ENCODE results near the gene TMEM165. TPM values are rescaled to one million over a fixed set of nuclear protein-coding genes. Genes with fewer than 3 reads are reported as not detected.

The TMEM165 gene
- total RNA-seq, 1 experiment from 2014 or later, result 107 TPM

DNA sequence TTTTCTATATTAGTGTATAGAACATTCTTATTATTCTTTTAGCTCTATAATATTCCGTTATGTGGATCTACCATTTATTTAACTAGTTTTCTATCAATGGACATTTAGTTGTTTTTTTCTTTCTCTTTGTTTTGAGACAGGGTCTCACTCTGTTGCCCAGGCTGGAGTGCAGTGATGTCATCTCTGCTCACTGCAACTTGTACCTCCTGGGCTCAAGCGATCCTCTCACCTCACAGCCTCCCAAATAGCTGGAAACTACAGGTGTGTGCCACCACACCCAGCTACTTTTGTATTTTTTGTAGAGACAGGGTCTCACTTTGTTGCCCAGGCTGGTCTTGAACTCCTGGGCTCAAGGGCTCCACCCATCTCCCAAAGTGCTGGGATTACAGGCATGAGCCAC lies 10.8 kb downstream of the TMEM165 start:
- DNase-seq (ENCODE audit: low read depth), result no peak

- no peak for DNase-seq (ENCODE audit: low read depth)
Observed at GRCh38 chr4:55407119-55407518, 11.4 kb downstream of the TMEM165 start.

DNA sequence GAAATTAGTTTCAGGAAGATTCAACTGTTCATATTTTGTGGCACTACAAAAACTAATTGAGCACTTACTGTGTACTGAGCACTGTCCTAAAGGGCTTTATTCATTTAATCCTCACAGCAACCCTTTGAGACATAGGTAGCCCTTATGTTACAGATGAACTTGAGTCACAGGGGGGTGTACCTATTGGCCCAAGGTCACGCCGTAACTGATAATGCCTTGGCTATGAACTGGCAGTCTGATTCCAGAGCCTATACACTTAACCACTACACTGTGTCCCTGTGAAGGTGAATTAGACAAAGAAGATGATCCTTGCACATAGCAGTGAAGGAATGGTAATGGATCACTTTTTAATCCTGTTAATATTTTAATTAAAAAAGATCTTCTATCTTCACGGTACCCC lies 12.0 kb downstream of the TMEM165 start:
- no peak for DNase-seq (ENCODE audit: low read depth)

GRCh38 chr4:55409468-55410171 lies 13.9 kb downstream of the TMEM165 start:
- peak; percentile 7 for DNase-seq (ENCODE audit: low read depth)

DNA sequence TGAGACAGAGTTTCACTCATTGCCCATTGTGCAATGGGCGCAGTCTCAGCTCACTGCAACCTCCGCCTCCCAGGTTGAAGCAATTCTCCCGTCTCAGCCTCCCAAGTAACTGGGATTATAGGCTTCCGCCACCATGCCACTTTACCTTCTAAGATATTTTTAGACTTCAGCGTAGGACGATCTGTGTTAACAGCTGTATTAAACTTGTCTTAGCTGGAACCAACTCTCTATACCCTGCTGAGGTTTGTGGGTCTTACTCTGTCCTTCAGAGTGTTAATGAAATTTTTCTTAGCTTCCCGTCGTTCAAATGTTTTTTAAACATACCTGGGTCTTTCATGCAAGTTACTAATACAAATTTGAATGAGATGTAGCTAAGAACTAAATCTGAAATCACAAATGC lies 14.7 kb downstream of the TMEM165 start:
- no peak for DNase-seq (ENCODE audit: low read depth)

- no peak for DNase-seq (ENCODE audit: low read depth)
Observed at GRCh38 chr4:55411621-55412020, 15.9 kb downstream of the TMEM165 start.

DNA sequence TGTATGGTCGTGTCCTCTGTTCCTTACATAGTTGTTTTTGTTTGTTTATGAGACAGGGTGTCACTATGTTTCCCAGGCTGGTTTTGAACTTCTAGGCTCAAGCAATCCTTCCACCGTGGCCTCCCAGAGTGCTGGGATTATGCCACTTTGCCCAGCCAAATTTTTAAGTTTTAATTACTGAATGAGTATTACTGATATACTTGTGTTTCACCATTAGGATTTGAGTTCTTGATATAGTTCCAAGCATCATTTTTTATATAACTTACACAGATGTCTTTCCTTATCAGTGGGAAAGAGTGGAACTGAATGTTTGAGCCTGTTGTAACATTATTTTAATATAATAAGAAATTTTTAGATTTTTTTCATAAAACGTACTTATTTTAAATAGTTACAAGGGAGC lies 20.4 kb downstream of the TMEM165 start:
- no peak for DNase-seq (ENCODE audit: low read depth)

GRCh38 chr4:55424791-55425190 lies 29.0 kb downstream of the TMEM165 start:
- DNase-seq (ENCODE audit: low read depth), result no peak

DNA sequence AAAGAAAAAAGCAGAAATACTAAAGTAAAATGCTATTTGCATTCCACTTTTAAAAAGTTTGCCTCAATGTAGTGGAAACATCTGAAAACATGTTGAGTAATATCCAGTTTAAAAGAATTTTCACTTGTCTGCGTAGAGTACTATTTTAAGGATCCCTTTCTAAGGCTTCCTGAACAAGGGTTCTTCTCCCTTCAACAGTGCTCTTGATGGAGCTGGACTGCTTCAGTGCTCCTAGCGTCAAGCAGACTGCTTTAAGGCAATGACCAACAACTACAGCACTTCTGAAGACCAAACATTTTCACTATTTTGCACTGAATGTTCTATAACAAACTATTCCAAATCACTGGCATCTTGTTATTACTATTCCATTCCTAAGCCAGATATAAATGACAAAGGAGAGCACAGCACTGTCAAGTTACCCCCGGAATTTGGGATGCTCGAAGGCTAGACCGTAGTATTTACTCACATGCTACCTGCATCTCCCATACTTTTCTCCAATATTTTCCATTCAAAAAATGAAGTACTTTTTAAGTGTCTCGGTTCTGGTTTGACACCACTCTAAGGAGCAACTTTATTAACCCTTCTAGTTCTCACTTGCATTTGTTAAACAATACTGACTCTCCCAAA lies 36.1 kb downstream of the TMEM165 start:
- no peak for DNase-seq (ENCODE audit: low read depth)

DNA sequence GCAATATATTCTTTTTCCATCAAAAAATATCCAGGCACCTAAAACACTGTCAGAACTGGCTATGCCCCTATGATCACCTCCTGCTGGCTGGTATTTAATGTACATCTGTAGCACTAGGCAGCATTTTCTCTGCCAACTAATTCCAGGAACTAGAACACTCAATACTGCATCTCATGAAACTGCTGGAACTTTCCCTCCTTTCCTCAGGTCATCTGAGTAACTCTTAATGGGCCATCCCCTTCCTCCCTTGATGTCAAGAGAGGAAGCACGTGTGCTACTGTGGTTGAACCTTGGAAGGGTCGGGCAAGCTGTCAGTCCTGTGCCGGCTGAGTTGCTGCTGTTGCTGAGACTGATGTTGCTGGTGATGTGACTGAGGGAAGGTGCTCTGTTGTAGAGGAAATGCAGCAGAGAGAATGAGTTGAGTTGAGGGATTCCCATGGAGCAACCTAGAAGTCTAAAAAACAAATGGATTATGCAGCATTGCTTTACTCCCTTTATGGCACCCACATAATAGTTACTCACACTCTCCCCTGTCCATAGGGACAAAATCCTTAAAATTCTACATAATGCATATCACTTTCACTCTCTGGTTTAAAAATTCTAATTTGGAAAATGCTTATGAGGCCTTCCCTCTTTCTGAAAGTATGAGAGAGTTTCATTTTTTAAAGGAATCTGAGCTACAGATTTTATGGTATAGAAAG lies 39.5 kb downstream of the TMEM165 start:
- DNase-seq (ENCODE audit: low read depth), result no peak

- no peak for DNase-seq (ENCODE audit: low read depth)
Observed at GRCh38 chr4:55437356-55437796, 41.6 kb downstream of the TMEM165 start.

DNA sequence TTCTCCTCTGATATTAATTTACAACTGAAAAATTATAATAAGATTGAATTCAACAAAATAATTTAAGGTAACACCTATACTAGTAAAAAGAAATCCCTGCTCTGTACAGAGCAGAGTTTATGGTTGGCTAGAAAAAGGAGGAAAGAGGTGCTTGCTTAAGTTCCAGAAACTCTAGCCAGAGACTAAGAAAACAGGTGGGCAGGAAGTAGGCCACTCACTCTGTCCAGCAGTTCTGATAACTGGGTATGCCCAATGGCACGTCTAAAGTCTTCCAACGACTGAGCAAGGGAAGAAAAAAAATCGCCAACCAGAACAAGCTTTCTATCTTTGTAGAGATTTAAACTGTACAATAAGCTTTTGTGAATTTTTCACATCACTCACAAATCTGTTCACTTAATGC lies 42.1 kb downstream of the TMEM165 start:
- no peak for DNase-seq (ENCODE audit: low read depth)

GRCh38 chr4:55438314-55438713 lies 42.6 kb downstream of the TMEM165 start:
- no peak for DNase-seq (ENCODE audit: low read depth)

- DNase-seq (ENCODE audit: low read depth), result no peak
Observed at GRCh38 chr4:55439023-55439422, 43.3 kb downstream of the TMEM165 start.

DNA sequence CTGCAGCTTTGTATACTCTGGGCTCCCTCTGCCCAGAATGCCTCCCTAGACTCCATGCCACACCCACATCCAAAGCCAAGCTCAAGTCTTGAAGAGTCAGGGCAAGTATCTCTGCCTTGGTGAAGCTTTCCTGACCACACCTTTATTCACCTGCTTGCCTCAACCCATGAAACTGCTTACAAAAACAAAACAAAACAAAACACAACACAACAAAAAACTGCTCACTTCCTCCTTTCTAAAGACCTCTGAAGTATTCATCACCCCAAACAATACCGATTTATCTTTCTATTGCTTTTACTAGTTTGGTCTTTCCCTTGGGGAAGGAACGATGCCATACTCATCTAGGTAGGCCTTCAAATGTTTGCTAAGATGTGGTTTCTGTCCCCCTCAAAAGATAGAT lies 45.0 kb downstream of the TMEM165 start:
- no peak for DNase-seq (ENCODE audit: low read depth)

- DNase-seq (ENCODE audit: low read depth), result no peak
Observed at GRCh38 chr4:55442541-55442940, 46.8 kb downstream of the TMEM165 start.

DNA sequence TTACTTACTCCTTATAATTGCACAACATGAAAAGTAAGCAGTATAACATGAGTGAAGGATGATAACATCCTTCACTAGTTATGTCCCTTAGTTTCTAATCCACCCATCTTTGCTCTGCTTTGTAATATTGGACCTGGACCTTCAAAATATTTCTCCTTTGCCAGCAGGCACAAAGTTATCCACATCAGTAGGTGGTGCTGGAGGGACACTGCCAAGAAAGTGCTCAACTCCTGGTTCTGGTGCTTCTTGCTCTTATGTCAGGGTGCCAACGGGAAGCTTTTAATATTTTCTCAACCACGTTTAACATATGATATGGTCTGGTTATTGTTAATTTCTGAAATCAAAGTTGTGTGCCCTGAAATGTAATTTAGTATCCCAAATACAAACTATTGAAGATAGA lies 49.1 kb downstream of the TMEM165 start:
- DNase-seq (ENCODE audit: low read depth), result no peak

GRCh38 chr4:55445921-55446577 lies 50.3 kb downstream of the TMEM165 start:
- DNase-seq (ENCODE audit: low read depth), result peak; percentile 33

- no peak for DNase-seq (ENCODE audit: low read depth)
Observed at GRCh38 chr4:55446578-55446922, 50.8 kb downstream of the TMEM165 start.

- no peak for DNase-seq (ENCODE audit: low read depth)
Observed at GRCh38 chr4:55447108-55447708, 51.5 kb downstream of the TMEM165 start.

DNA sequence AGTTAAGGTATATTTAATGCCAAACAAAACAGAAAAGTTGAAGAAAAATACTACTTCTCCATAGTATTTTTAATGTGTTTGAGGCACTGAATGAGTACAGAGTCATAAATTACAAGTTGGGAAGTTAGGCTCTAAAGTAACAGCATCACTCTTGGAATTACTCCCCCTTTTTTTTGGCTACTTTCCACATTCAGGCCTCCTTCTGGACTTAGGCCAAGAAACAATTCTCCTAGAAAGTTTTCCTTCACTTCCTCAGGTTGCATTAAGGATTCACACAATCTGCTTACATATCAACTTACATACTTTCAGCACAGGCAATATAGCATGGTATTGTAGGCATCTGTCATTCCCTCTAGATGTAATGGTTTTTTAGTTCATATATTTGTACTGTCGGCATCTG lies 52.1 kb downstream of the TMEM165 start:
- no peak for DNase-seq (ENCODE audit: low read depth)

DNA sequence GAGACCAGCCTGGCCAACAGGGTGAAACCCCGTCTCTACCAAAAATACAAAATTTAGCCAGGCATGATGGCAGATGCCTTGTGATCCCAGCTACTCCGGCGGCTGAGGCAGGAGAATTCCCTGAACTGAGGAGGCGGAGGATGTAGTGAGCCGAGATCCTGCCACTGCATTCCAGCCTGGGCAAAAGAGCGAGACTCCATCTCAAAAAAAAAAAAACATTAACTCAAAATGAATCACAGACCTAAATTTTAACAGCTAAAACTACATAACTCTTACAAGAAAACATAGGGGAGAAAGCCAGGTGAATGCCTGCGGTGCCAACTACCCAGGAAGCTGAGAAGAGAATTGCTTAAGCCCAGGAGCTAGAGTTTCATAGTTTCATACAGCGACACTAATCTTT lies 54.8 kb downstream of the TMEM165 start:
- DNase-seq (ENCODE audit: low read depth), result no peak
